ENCODE results near the gene ENDOV.

The ENDOV gene

GRCh38 chr17:80459234-80459633 is 44.3 kb downstream of the ENDOV start:
- no peak for DNase-seq (ENCODE audit: low read depth)

DNA sequence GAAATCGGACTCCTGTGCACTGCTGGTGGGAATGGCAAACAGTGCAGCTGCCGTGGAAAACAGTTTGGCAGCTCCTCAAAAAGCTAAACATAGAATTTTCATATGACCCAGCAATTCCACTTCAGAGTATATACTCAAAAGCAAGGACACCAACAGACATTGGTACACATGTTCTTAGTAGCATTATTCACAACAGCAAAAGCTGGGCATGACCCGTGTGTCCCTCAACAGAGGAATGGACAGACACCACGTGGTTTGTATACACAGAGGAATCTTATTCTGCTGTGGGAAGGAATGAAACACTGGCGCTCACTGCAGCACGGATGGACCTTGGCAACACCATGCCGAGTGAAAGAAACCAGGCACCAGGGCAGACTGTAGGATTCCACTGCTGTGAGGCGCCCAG is 45.5 kb downstream of the ENDOV start:
- in situ Hi-C loops (cut with HindIII; ENCODE audit: low sequenced_read_pairs), result no loop called here
- no peak for DNase-seq (ENCODE audit: low read depth)
- TF ChIP-seq, protein P1, sequence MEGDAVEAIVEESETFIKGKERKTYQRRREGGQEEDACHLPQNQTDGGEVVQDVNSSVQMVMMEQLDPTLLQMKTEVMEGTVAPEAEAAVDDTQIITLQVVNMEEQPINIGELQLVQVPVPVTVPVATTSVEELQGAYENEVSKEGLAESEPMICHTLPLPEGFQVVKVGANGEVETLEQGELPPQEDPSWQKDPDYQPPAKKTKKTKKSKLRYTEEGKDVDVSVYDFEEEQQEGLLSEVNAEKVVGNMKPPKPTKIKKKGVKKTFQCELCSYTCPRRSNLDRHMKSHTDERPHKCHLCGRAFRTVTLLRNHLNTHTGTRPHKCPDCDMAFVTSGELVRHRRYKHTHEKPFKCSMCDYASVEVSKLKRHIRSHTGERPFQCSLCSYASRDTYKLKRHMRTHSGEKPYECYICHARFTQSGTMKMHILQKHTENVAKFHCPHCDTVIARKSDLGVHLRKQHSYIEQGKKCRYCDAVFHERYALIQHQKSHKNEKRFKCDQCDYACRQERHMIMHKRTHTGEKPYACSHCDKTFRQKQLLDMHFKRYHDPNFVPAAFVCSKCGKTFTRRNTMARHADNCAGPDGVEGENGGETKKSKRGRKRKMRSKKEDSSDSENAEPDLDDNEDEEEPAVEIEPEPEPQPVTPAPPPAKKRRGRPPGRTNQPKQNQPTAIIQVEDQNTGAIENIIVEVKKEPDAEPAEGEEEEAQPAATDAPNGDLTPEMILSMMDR (IDR thresholded peaks at IDR 0.05; ENCODE audit: low read depth, low read length, missing control alignments), result no peak
- H3K4me3 ChIP-seq (ENCODE audit: low read depth, low read length), result no peak overlapping the region

More at GRCh38 chr17:80459234-80459633, 44.3 kb downstream of the ENDOV start:
- H3K4me3 ChIP-seq (ENCODE audit: low read depth, low read length), result no peak overlapping the region
- TF ChIP-seq, protein P1 (IDR thresholded peaks at IDR 0.05; ENCODE audit: low read depth, low read length, missing control alignments), result no peak
- in situ Hi-C loops (cut with HindIII; ENCODE audit: low sequenced_read_pairs), result no loop called here

DNA sequence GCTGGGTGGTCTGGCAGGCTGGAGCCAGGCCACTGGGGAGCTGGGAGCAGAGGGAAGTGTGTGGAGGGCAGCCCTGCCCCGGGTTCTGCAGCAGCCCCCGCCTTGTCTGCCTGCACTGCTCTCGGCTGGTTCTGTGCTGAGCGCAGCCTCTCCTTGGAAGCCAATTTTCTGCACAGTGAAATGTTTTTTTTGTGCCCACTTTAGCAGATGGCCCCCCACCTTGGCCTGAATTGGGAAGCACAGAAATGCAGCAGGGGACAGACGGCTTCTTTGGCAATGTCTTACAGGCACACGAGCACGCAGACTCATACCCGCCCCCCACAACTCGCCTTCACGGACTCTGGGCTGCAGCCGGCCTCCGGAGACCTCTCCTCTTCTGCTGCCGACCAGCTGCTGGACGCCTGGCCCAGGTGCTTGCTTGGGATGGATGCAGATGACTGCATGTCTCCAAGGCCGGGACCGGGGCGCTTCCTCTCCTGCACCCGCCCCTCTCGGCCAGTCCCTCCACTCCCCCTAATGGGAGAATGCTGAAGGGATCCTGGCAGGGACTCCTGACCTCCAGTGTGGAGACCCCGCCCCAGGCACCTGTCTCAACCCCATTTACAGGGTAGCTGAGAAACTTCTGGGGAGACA is 46.7 kb downstream of the ENDOV start:
- TF ChIP-seq, protein P1 (IDR thresholded peaks at IDR 0.05; ENCODE audit: low read depth, low read length, missing control alignments), result no peak
- in situ Hi-C loops (cut with HindIII; ENCODE audit: low sequenced_read_pairs), result no loop called here
- no peak for DNase-seq (ENCODE audit: low read depth)
- no peak overlapping the region for H3K4me3 ChIP-seq (ENCODE audit: low read depth, low read length)

GRCh38 chr17:80463784-80464400 is 48.9 kb downstream of the ENDOV start:
- TF ChIP-seq, protein P1 (IDR thresholded peaks at IDR 0.05; ENCODE audit: low read depth, low read length, missing control alignments), result no peak
- no peak for DNase-seq (ENCODE audit: low read depth)
- no peak overlapping the region for H3K4me3 ChIP-seq (ENCODE audit: low read depth, low read length)
- in situ Hi-C loops (cut with HindIII; ENCODE audit: low sequenced_read_pairs), result no loop called here

DNA sequence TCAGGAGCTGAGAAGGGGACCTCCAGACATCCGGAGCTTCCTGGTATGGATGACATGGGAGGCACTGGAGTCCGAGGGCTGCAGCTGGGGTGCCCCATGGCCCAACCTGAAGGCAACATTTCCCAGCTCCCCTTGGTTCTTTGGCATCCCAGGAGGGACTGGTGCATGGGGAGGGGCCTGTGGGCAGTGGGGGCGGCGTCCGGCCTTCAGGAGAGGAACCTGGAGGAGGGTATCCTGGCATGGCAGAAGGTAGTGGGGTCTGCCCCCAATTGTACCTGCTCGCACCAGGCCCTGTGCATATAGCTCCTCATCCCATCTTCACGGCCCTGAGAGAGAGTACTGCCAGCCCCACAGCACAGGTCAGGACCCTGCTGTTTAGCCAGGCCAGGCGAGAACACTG is 49.5 kb downstream of the ENDOV start:
- in situ Hi-C loops (cut with HindIII; ENCODE audit: low sequenced_read_pairs), result no loop called here
- H3K4me3 ChIP-seq (ENCODE audit: low read depth, low read length), result no peak overlapping the region
- no peak for DNase-seq (ENCODE audit: low read depth)
- TF ChIP-seq, protein P1 (IDR thresholded peaks at IDR 0.05; ENCODE audit: low read depth, low read length, missing control alignments), result no peak

DNA sequence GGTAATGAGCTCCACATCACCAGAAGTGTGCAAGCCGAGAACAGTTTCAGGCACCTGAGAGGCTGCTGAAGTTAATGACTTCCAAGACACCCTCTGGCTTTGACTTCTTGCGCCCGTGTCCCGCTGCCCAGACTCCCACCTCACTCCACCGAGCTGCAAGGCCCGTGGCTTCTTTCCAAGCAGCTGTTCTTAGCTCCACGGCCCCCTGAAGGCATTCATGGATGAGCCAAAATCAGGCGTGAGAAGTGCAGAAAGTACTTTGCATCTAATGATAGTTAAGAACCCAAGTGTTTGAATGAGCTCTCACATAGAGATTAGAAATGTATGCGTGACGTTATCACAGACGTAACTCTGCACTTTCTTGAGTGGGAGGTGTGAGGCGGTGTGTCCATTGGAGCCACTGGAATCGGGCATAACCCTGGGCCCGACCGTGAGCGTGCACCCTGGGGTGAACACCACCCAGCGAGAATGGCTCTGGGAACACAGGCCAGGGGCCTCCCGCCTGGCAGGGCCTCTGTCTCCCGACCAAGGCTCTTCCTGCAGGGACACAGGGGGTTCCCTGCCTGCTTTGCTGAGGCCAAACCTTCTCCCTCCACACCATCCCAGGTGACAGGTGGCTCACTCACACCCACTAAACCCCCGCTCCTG is 50.5 kb downstream of the ENDOV start:
- in situ Hi-C loops (cut with HindIII; ENCODE audit: low sequenced_read_pairs), result no loop called here
- no peak overlapping the region for H3K4me3 ChIP-seq (ENCODE audit: low read depth, low read length)
- no peak for DNase-seq (ENCODE audit: low read depth)
- TF ChIP-seq, protein P1 (IDR thresholded peaks at IDR 0.05; ENCODE audit: low read depth, low read length, missing control alignments), result no peak
